Measurements from ENCODE around the gene IGSF23. TPM values are rescaled to one million over a fixed set of nuclear protein-coding genes. Genes with fewer than 3 reads are reported as not detected.
"Not testable (repeated sequence)": the region's sequence is repeated elsewhere in the genome, so short reads cannot be mapped to it uniquely, and the experiment has no call there.

IGSF23 gene
- total RNA-seq, 2 experiments from 2014 or later, result not detected

- H3K27ac Mint-ChIP-seq; DNase-seq; intact Hi-C loops (cut with DNase I, micrococcal nuclease); H3K9me3 Mint-ChIP-seq (ENCODE audit: low read depth); H3K36me3 Mint-ChIP-seq (ENCODE audit: low read depth); H3K4me1 Mint-ChIP-seq; H3K4me3 Mint-ChIP-seq; ATAC-seq; CTCF ChIA-PET: not testable (repeated sequence)
- H3K27me3 Mint-ChIP-seq, result peaks cover 12% of the 10 kb centered on the region
- POLR2A ChIA-PET, result interaction anchor here (0.7 kb wide), 2 partner anchors 14 to 1678 kb away, joined by 3 read pairs; no protein-coding TSS in a partner anchor
Measured at GRCh38 chr19:44634058-44634457, 20.7 kb downstream of the IGSF23 start.

GRCh38 chr19:44634785-44635184 is 21.4 kb downstream of the IGSF23 start:
- H3K27ac Mint-ChIP-seq, result no peak overlapping the region
- H3K27me3 Mint-ChIP-seq, result peaks cover 12% of the 10 kb centered on the region
- no peak overlapping the region for H3K4me3 Mint-ChIP-seq
- CTCF ChIA-PET, result no interaction called here
- no peaks in the 10 kb centered on the region for H3K36me3 Mint-ChIP-seq (ENCODE audit: low read depth)
- no peak for ATAC-seq
- DNase-seq, result no peak
- intact Hi-C loops (cut with DNase I, micrococcal nuclease), result no loop called here
- no peaks in the 10 kb centered on the region for H3K9me3 Mint-ChIP-seq (ENCODE audit: low read depth)
- POLR2A ChIA-PET, result interaction anchor here (0.7 kb wide), 2 partner anchors 14 to 1677 kb away, joined by 3 read pairs; no protein-coding TSS in a partner anchor
- H3K4me1 Mint-ChIP-seq, result no peaks in the 10 kb centered on the region

GRCh38 chr19:44635581-44636438 is 22.4 kb downstream of the IGSF23 start:
- ATAC-seq, result no peak

GRCh38 chr19:44636439-44637389 is 23.4 kb downstream of the IGSF23 start:
- ChIA-PET POLR2A (no interaction called here), CTCF (no interaction called here)
- Mint-ChIP-seq H3K36me3 (ENCODE audit: low read depth) (no peaks in the 10 kb centered on the region), H3K27ac (no peak overlapping the region), H3K4me1 (no peaks in the 10 kb centered on the region), H3K4me3 (no peak overlapping the region), H3K27me3 (peaks cover 15% of the 10 kb centered on the region), H3K9me3 (ENCODE audit: low read depth) (no peaks in the 10 kb centered on the region)
- ATAC-seq (no peak), DNase-seq (no peak)
- intact Hi-C loops (cut with DNase I, micrococcal nuclease), result no loop called here

More at GRCh38 chr19:44635581-44636438, 22.4 kb downstream of the IGSF23 start:
- Mint-ChIP-seq H3K27me3 (peaks cover 12% of the 10 kb centered on the region), H3K4me3 (no peak overlapping the region), H3K4me1 (no peaks in the 10 kb centered on the region), H3K36me3 (ENCODE audit: low read depth) (no peaks in the 10 kb centered on the region), H3K27ac (no peak overlapping the region), H3K9me3 (ENCODE audit: low read depth) (no peaks in the 10 kb centered on the region)
- intact Hi-C loops (cut with DNase I, micrococcal nuclease), result no loop called here
- CTCF ChIA-PET, result interaction anchor here (0.9 kb wide), 1 partner anchor 19 kb away, joined by 4 read pairs; no protein-coding TSS in a partner anchor
- POLR2A ChIA-PET, result no interaction called here
- DNase-seq, result no peak

- H3K9me3 Mint-ChIP-seq (ENCODE audit: low read depth), result no peaks in the 10 kb centered on the region
- H3K27me3 Mint-ChIP-seq, result peaks cover 14% of the 10 kb centered on the region
- ATAC-seq (no peak), DNase-seq (no peak)
- ChIA-PET CTCF (no interaction called here), POLR2A (no interaction called here)
- no peak overlapping the region for H3K27ac Mint-ChIP-seq
- intact Hi-C loops (cut with DNase I, micrococcal nuclease), result no loop called here
- H3K4me1 Mint-ChIP-seq, result no peaks in the 10 kb centered on the region
- H3K36me3 Mint-ChIP-seq (ENCODE audit: low read depth), result no peaks in the 10 kb centered on the region
- no peak overlapping the region for H3K4me3 Mint-ChIP-seq
Measured at GRCh38 chr19:44637390-44637764, 24.0 kb downstream of the IGSF23 start.

- Mint-ChIP-seq H3K9me3 (ENCODE audit: low read depth) (no peaks in the 10 kb centered on the region), H3K4me1 (peaks cover 4% of the 10 kb centered on the region), H3K27me3 (peaks cover 13% of the 10 kb centered on the region), H3K36me3 (ENCODE audit: low read depth) (no peaks in the 10 kb centered on the region), H3K4me3 (no peak overlapping the region), H3K27ac (no peak overlapping the region)
- DNase-seq (no peak), ATAC-seq (no peak)
- ChIA-PET POLR2A (no interaction called here), CTCF (interaction anchor here (0.6 to 1.1 kb wide), 4 partner anchors 17 to 70 kb away, joined by 3 to 4 read pairs (median 4); no protein-coding TSS in a partner anchor)
- intact Hi-C loops (cut with DNase I, micrococcal nuclease), result loop anchor here in 1 of 2 experiments (5.0 kb wide), 1 partner anchor 53 kb away; no protein-coding TSS in a partner anchor
Measured at GRCh38 chr19:44640518-44640917, 27.2 kb downstream of the IGSF23 start.

GRCh38 chr19:44641501-44642265 is 28.3 kb downstream of the IGSF23 start:
- Mint-ChIP-seq H3K9me3 (ENCODE audit: low read depth) (no peaks in the 10 kb centered on the region), H3K36me3 (ENCODE audit: low read depth) (no peaks in the 10 kb centered on the region), H3K4me3 (no peak overlapping the region), H3K27ac (no peak overlapping the region), H3K27me3 (peaks cover 14% of the 10 kb centered on the region), H3K4me1 (peaks cover 4% of the 10 kb centered on the region)
- DNase-seq (no peak), ATAC-seq (no peak)
- POLR2A ChIA-PET, result no interaction called here
- CTCF ChIA-PET, result interaction anchor here (0.6 to 1.4 kb wide), 3 partner anchors 16 to 71 kb away, joined by 3 to 6 read pairs (median 3); no protein-coding TSS in a partner anchor
- intact Hi-C loops (cut with DNase I, micrococcal nuclease), result loop anchor here in 1 of 2 experiments (5.0 kb wide), 1 partner anchor 54 kb away; no protein-coding TSS in a partner anchor

- CTCF ChIA-PET, result interaction anchor here (0.6 to 1.4 kb wide), 4 partner anchors 15 to 695 kb away, joined by 3 to 6 read pairs (median 3); no protein-coding TSS in a partner anchor
- peaks cover 4% of the 10 kb centered on the region for H3K4me1 Mint-ChIP-seq
Measured at GRCh38 chr19:44642377-44642776, 29.0 kb downstream of the IGSF23 start.

GRCh38 chr19:44643605-44644401 is 30.4 kb downstream of the IGSF23 start, which contains the start of gene PVR:
TSS of gene PVR (plus strand) at chr19:44643910. CDS start at chr19:44644097, 187 bp downstream.
- H3K9me3 Mint-ChIP-seq (ENCODE audit: low read depth), result no peaks in the 10 kb centered on the region
- intact Hi-C loops (cut with DNase I, micrococcal nuclease), result loop anchor here in 1 of 2 experiments (5.0 kb wide), 1 partner anchor 57 kb away; no protein-coding TSS in a partner anchor
- H3K4me3 Mint-ChIP-seq, result peak within 1 kb of the TSS; percentile 81
- H3K27me3 Mint-ChIP-seq, result peaks cover 14% of the 10 kb centered on the region
- no peaks in the 10 kb centered on the region for H3K36me3 Mint-ChIP-seq (ENCODE audit: low read depth)
- no peak within 1 kb of the TSS for H3K27ac Mint-ChIP-seq
- POLR2A ChIA-PET, result no interaction called here
- peaks cover 4% of the 10 kb centered on the region for H3K4me1 Mint-ChIP-seq
- peak; percentile 83 for ATAC-seq
- CTCF ChIA-PET, result interaction anchor here (0.6 to 1.5 kb wide), 5 partner anchors 11 to 108 kb away, joined by 3 to 5 read pairs (median 3); no protein-coding TSS in a partner anchor
- DNase-seq, result peak; percentile 68

More at GRCh38 chr19:44642377-44642776, 29.0 kb downstream of the IGSF23 start:
- Mint-ChIP-seq H3K27me3 (peaks cover 14% of the 10 kb centered on the region), H3K4me3 (no peak overlapping the region), H3K27ac (no peak overlapping the region), H3K9me3 (ENCODE audit: low read depth) (no peaks in the 10 kb centered on the region), H3K36me3 (ENCODE audit: low read depth) (no peaks in the 10 kb centered on the region)
- POLR2A ChIA-PET, result no interaction called here
- intact Hi-C loops (cut with DNase I, micrococcal nuclease), result loop anchor here in 1 of 2 experiments (5.0 kb wide), 1 partner anchor 55 kb away; no protein-coding TSS in a partner anchor
- DNase-seq, result no peak
- ATAC-seq, result no peak

Data from activated CD4-positive, alpha-beta T cell treated with anti-CD3 and anti-CD28 coated beads for 36 hours (primary cell).